SU-DHL-6 (cell line): ENCODE results near the gene MERTK.
"Not testable (repeated sequence)": the region's sequence is repeated elsewhere in the genome, so short reads cannot be mapped to it uniquely, and the experiment has no call there.

Source experiments
- EZH2phosphoT487 ChIP-seq: fragments of 200-600 bp; sonication (generic), shearing (Covaris generic); conservative IDR thresholded peaks from 2 replicates; pipeline ENCODE4 v1.6.1; 2018; ENCODE audit warnings: mild to moderate bottlenecking, antibody characterized with exemption, low read length, moderate library complexity, mixed read lengths
- TF ChIP-seq, protein P1 (sequence below): fragments of 200-600 bp; sonication (generic); IDR thresholded peaks from one replicate; pipeline ENCODE4 v1.5.1; 2017; ENCODE audit warnings: antibody characterized with exemption, mild to moderate bottlenecking, low read length, moderate library complexity; ENCODE audit not compliant: insufficient read depth, poor library complexity, severe bottlenecking

DNA sequence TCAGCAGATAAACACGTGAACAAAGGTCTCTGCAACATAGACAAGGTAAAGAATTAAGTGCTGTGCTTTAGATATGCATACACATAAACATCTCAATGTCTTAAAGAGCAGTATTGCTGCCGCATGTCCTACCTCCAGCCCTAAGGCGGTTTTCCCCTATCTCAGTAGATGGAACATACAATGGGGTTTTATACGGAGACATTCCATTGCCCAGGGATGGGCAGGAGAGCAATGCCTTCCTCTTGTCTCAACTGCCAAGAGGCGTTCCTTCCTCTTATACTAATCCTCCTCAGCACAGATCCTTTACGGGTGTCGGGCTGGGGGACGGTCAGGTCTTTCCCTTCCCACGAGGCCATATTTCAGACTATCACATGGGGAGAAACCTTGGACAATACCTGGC lies 64.7 kb downstream of the MERTK start:
- TF ChIP-seq EZH2phosphoT487 = not testable (repeated sequence)
- TF ChIP-seq, protein P1, sequence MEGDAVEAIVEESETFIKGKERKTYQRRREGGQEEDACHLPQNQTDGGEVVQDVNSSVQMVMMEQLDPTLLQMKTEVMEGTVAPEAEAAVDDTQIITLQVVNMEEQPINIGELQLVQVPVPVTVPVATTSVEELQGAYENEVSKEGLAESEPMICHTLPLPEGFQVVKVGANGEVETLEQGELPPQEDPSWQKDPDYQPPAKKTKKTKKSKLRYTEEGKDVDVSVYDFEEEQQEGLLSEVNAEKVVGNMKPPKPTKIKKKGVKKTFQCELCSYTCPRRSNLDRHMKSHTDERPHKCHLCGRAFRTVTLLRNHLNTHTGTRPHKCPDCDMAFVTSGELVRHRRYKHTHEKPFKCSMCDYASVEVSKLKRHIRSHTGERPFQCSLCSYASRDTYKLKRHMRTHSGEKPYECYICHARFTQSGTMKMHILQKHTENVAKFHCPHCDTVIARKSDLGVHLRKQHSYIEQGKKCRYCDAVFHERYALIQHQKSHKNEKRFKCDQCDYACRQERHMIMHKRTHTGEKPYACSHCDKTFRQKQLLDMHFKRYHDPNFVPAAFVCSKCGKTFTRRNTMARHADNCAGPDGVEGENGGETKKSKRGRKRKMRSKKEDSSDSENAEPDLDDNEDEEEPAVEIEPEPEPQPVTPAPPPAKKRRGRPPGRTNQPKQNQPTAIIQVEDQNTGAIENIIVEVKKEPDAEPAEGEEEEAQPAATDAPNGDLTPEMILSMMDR = not testable (repeated sequence)
